Mesothelial cell of epicardium (in vitro differentiated cells): ENCODE measurements around the gene CANX. TPM values are rescaled to one million over a fixed set of nuclear protein-coding genes. Genes with fewer than 3 reads are reported as not detected.

ENCODE experiments used
- DNase-seq, 2 experiments: peaks; one replicate each; pipeline ENCODE4 v3.0.0; 2021; ENCODE audit warnings: low spot score in 2 of 2; ENCODE audit not compliant: unreplicated experiment in 2 of 2
- H3K27ac Mint-ChIP-seq: 2 replicates; pipeline ENCODE4 v1.8.0; 2021; ENCODE audit warnings: mixed read lengths
- H3K27me3 Mint-ChIP-seq: 2 replicates; pipeline ENCODE4 v1.8.0; 2021; ENCODE audit warnings: low read depth, mixed read lengths
- H3K36me3 Mint-ChIP-seq: 2 replicates; pipeline ENCODE4 v1.8.0; 2021; ENCODE audit warnings: mixed read lengths
- H3K4me1 Mint-ChIP-seq: 2 replicates; pipeline ENCODE4 v1.8.0; 2021; ENCODE audit warnings: mixed read lengths
- H3K4me3 Mint-ChIP-seq: 2 replicates; pipeline ENCODE4 v1.8.0; 2021; ENCODE audit warnings: mild to moderate bottlenecking, moderate library complexity, mixed read lengths
- H3K9me3 Mint-ChIP-seq: 2 replicates; pipeline ENCODE4 v1.8.0; 2021; ENCODE audit warnings: mixed read lengths
- total RNA-seq: library from RNA; stranded (reverse); gene quantifications from 3 replicates; pipeline ENCODE4 v1.2.1, GENCODE V29; 2021
- TF ChIP-seq, protein P1 (sequence below): fragments of 200-600 bp; sonication (generic); IDR thresholded peaks from one replicate; pipeline ENCODE4 v1.5.0; 2021; ENCODE audit warnings: antibody characterized with exemption; ENCODE audit not compliant: unreplicated experiment

Gene CANX
- total RNA-seq, 1 donor from 2014 or later: 500 TPM

- TF ChIP-seq, protein P1, sequence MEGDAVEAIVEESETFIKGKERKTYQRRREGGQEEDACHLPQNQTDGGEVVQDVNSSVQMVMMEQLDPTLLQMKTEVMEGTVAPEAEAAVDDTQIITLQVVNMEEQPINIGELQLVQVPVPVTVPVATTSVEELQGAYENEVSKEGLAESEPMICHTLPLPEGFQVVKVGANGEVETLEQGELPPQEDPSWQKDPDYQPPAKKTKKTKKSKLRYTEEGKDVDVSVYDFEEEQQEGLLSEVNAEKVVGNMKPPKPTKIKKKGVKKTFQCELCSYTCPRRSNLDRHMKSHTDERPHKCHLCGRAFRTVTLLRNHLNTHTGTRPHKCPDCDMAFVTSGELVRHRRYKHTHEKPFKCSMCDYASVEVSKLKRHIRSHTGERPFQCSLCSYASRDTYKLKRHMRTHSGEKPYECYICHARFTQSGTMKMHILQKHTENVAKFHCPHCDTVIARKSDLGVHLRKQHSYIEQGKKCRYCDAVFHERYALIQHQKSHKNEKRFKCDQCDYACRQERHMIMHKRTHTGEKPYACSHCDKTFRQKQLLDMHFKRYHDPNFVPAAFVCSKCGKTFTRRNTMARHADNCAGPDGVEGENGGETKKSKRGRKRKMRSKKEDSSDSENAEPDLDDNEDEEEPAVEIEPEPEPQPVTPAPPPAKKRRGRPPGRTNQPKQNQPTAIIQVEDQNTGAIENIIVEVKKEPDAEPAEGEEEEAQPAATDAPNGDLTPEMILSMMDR: no peak
- no peaks in the 10 kb centered on the region for H3K9me3 Mint-ChIP-seq
- H3K4me1 Mint-ChIP-seq: no peaks in the 10 kb centered on the region
- H3K27me3 Mint-ChIP-seq: no peaks in the 10 kb centered on the region
- no peak overlapping the region for H3K4me3 Mint-ChIP-seq
- DNase-seq: no peak
- no peak overlapping the region for H3K27ac Mint-ChIP-seq
- peaks cover 31% of the 10 kb centered on the region for H3K36me3 Mint-ChIP-seq
These were observed 79.8 kb downstream of the CANX start for GRCh38 chr5:179778591-179778990.

DNA sequence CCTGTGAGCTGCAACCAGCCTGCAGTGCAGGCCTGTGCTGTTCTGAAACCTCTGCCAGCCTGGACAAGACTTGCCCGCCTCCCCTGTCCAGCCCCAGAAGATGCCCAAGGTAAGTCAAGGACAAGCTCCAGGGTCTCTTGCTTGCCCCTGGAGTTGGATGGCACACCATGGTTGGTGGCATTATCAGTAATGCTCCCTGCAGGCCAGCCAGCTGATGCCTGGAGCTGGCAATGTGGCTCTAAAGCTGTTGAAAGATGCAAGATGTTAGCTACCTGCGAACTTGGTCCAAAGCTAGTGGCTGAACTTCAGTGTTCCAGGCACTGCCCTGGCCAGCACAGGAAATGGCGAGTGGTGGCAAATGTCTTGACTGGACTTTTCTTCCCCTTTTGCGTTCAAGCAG, 81.1 kb downstream of the CANX start:
- no peaks in the 10 kb centered on the region for H3K9me3 Mint-ChIP-seq
- no peaks in the 10 kb centered on the region for H3K27me3 Mint-ChIP-seq
- DNase-seq: no peak
- H3K4me3 Mint-ChIP-seq: no peak overlapping the region
- peaks cover 27% of the 10 kb centered on the region for H3K36me3 Mint-ChIP-seq
- H3K4me1 Mint-ChIP-seq: no peaks in the 10 kb centered on the region
- TF ChIP-seq, protein P1: no peak
- H3K27ac Mint-ChIP-seq: no peak overlapping the region

- Mint-ChIP-seq H3K27me3 (no peaks in the 10 kb centered on the region), H3K9me3 (no peaks in the 10 kb centered on the region), H3K27ac (no peak overlapping the region), H3K36me3 (peaks cover 27% of the 10 kb centered on the region), H3K4me3 (no peak overlapping the region), H3K4me1 (no peaks in the 10 kb centered on the region)
- TF ChIP-seq, protein P1: no peak
- no peak for DNase-seq
These were observed 81.6 kb downstream of the CANX start for GRCh38 chr5:179780362-179780761.

Other genes with a start within 250 kb of the CANX start
- gene RUFY1, start 148.4 kb upstream of the CANX start, total RNA-seq: 46.3 to 55.9 TPM (median 51.5 TPM) in 3 replicates
- 1,105 to 1,117 TPM (median 1,115 TPM) in 3 replicates for gene HNRNPH1, start 75.3 kb upstream of the CANX start, total RNA-seq
- 0.47 TPM in 1 of 3 replicates, not detected in the others for gene CBY3, start 17.9 kb upstream of the CANX start, total RNA-seq
- gene MAML1, start 33.9 kb downstream of the CANX start, total RNA-seq: 47.6 to 50.6 TPM (median 49.6 TPM) in 3 replicates
- gene LTC4S, start 95.0 kb downstream of the CANX start, total RNA-seq: 4.7 to 5.2 TPM (median 5.0 TPM) in 3 replicates
- 131 to 133 TPM (median 131 TPM) in 3 replicates for gene MGAT4B, start 107.9 kb downstream of the CANX start, total RNA-seq
- 145 to 149 TPM (median 146 TPM) in 3 replicates for gene SQSTM1, start 121.9 kb downstream of the CANX start, total RNA-seq
- gene MRNIP, start 159.8 kb downstream of the CANX start, total RNA-seq: 44.1 to 48.2 TPM (median 47.0 TPM) in 3 replicates
- gene TBC1D9B, start 208.9 kb downstream of the CANX start, total RNA-seq: 131 to 139 TPM (median 139 TPM) in 3 replicates